Colonic mucosa (tissue), 4 donors: ENCODE data around the gene RHOF. TPM values are rescaled to one million over a fixed set of nuclear protein-coding genes. Genes with fewer than 3 reads are reported as not detected.

Source experiments
- DNase-seq: peaks from one replicate; pipeline ENCODE4 v3.0.0-alpha.2; 2020
- H3K27ac ChIP-seq: fragments of 200-600 bp; one replicate; pipeline ENCODE4 v1.8.0; 2021
- H3K27me3 ChIP-seq: fragments of 200-600 bp; one replicate; pipeline ENCODE4 v1.8.0; 2021
- H3K36me3 ChIP-seq: fragments of 200-600 bp; one replicate; pipeline ENCODE4 v1.8.0; 2021
- H3K4me1 ChIP-seq: fragments of 200-600 bp; one replicate; pipeline ENCODE4 v1.8.0; 2021; ENCODE audit warnings: mild to moderate bottlenecking
- H3K4me3 ChIP-seq: fragments of 200-600 bp; one replicate; pipeline ENCODE4 v1.8.0; 2021
- H3K9ac ChIP-seq, 2 donors: one replicate each; pipeline ENCODE4 v1.7.0; 2013; ENCODE audit warnings: control low read depth in 2 of 2, low read depth in 2 of 2, low read length in 2 of 2
- H3K9me3 ChIP-seq: fragments of 200-600 bp; one replicate; pipeline ENCODE4 v1.8.0; 2021
- intact Hi-C: fragments of 100-400 bp; cut with DNase I; formaldehyde crosslinking; loops from one replicate; pipeline ENCODE4 v1.14.1; 2022
- total RNA-seq, 2 donors: library from RNA; stranded (reverse); fragmentation: NEBNext Ultra II Directional in 1 of 2; extraction: Animal tissue kit (Norgen Biotek cat#: 25700) in 1 of 2; gene quantifications; one replicate each; pipeline ENCODE4 v1.2.1, GENCODE V29; 2021
- TF ChIP-seq, protein P1 (sequence below): fragments of 200-600 bp; IDR thresholded peaks from one replicate; pipeline ENCODE4 v1.8.0; 2022; ENCODE audit warnings: antibody characterized with exemption, mild to moderate bottlenecking
- donor health status: healthy.
- donor health status: DM: no; HTN: no; CAD: no.
- donor health status: DM: no; HTN: no; CAD: no.

RHOF gene
- total RNA-seq, 2 donors from 2014 or later: 58.0 to 74.5 TPM

- H3K4me1 ChIP-seq: peaks cover 15% of the 10 kb centered on the region
- TF ChIP-seq, protein P1, sequence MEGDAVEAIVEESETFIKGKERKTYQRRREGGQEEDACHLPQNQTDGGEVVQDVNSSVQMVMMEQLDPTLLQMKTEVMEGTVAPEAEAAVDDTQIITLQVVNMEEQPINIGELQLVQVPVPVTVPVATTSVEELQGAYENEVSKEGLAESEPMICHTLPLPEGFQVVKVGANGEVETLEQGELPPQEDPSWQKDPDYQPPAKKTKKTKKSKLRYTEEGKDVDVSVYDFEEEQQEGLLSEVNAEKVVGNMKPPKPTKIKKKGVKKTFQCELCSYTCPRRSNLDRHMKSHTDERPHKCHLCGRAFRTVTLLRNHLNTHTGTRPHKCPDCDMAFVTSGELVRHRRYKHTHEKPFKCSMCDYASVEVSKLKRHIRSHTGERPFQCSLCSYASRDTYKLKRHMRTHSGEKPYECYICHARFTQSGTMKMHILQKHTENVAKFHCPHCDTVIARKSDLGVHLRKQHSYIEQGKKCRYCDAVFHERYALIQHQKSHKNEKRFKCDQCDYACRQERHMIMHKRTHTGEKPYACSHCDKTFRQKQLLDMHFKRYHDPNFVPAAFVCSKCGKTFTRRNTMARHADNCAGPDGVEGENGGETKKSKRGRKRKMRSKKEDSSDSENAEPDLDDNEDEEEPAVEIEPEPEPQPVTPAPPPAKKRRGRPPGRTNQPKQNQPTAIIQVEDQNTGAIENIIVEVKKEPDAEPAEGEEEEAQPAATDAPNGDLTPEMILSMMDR: no peak
- intact Hi-C loops: no loop called here
Observed at GRCh38 chr12:121801595-121802484, 8.4 kb upstream of the RHOF start.

GRCh38 chr12:121800694-121801594, 7.5 kb upstream of the RHOF start:
- Histone ChIP-seq H3K9me3 (no peaks in the 10 kb centered on the region), H3K27me3 (no peaks in the 10 kb centered on the region), H3K27ac (peak overlapping the region; percentile 100), H3K36me3 (no peaks in the 10 kb centered on the region), H3K9ac (peak overlapping the region; percentile 80 to 91), H3K4me1 (peaks cover 22% of the 10 kb centered on the region), H3K4me3 (peak overlapping the region; percentile 77)
- TF ChIP-seq, protein P1: no peak
- DNase-seq: peak; percentile 78
- intact Hi-C loops: no loop called here

More at GRCh38 chr12:121801595-121802484, 8.4 kb upstream of the RHOF start:
- Histone ChIP-seq H3K4me3 (peak overlapping the region; percentile 77), H3K27me3 (no peaks in the 10 kb centered on the region), H3K9me3 (no peaks in the 10 kb centered on the region), H3K36me3 (no peaks in the 10 kb centered on the region), H3K27ac (peak overlapping the region; percentile 100), H3K9ac (peak overlapping the region; percentile 80 to 91)
- peak; percentile 37 for DNase-seq

- Histone ChIP-seq H3K27me3 (no peaks in the 10 kb centered on the region), H3K36me3 (no peaks in the 10 kb centered on the region), H3K27ac (peak overlapping the region; percentile 100), H3K9me3 (no peaks in the 10 kb centered on the region), H3K4me3 (peak overlapping the region; percentile 77), H3K9ac (peak overlapping the region; percentile 81 to 91), H3K4me1 (peaks cover 29% of the 10 kb centered on the region)
- TF ChIP-seq, protein P1: no peak
- DNase-seq: peak; percentile 94
- intact Hi-C loops: no loop called here
Observed at GRCh38 chr12:121799842-121800693, 6.6 kb upstream of the RHOF start.

GRCh38 chr12:121799156-121799841, 5.8 kb upstream of the RHOF start:
- Histone ChIP-seq H3K27me3 (no peaks in the 10 kb centered on the region), H3K9me3 (no peaks in the 10 kb centered on the region), H3K9ac (peak overlapping the region; percentile 91 to 99), H3K27ac (peak overlapping the region; percentile 100), H3K4me3 (peak overlapping the region; percentile 77), H3K4me1 (peaks cover 30% of the 10 kb centered on the region), H3K36me3 (no peaks in the 10 kb centered on the region)
- DNase-seq: peak; percentile 84
- intact Hi-C loops: no loop called here
- TF ChIP-seq, protein P1: no peak
